HG02623 (cell line): ENCODE data around the gene UXS1.

Experiments used
- ATAC-seq: cut with Tn5 transposase; IDR thresholded peaks from one replicate; pipeline ENCODE4 v1.9.1; 2021; ENCODE audit warnings: moderate library complexity; ENCODE audit not compliant: unreplicated experiment

UXS1 gene

DNA sequence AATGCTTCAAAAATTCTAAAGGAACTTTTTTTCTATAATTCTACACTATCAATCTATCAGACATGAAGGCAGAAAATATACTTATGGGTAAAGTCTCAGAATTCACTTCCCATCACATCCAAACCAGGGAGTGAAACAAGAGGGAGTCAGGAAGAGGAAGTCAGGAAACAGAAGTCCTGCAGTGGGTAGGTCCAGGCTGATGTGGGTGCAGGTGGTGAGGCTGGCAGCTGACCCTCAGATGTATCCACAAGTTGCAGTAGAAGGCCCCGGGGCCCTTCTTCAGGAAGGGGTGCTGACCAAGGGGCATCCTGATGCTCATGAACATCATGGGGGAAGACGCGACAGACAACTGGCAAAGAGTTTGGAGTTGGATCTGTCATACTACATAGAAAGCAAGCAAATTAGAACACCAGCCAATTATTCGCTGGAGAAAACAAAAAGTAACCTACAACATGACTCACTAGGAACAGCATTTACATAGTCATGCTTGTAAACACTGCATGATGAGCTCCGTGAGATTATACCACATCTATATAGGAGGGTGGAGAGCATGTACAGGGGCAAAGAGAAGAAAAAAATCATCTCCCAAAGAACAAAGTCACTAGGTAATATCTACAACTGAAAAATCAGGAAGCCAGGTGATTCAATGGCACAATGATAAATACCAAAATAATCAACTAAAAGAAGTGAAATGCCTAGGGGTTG is 4.2 kb downstream of the UXS1 start:
- ATAC-seq = no peak

DNA sequence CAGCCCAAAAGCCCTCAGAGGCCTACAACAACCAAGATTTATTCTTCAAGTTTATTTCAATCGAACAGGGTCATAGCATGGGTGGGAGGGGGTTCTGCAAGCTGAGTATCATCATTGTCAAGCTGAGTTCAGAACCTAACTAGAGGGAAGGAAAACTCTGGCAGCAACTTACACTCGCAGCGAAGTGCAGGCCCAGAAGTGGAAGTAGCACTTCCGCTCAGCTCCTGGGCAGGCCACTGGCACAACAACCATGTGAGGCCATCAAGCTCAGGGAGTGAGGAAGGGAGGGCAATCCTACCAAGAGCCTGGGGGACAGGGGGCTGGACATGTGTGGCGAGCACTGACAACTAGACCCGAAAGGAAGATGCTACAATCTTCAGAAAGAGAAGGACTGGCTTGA is 4.8 kb downstream of the UXS1 start:
- no peak for ATAC-seq

DNA sequence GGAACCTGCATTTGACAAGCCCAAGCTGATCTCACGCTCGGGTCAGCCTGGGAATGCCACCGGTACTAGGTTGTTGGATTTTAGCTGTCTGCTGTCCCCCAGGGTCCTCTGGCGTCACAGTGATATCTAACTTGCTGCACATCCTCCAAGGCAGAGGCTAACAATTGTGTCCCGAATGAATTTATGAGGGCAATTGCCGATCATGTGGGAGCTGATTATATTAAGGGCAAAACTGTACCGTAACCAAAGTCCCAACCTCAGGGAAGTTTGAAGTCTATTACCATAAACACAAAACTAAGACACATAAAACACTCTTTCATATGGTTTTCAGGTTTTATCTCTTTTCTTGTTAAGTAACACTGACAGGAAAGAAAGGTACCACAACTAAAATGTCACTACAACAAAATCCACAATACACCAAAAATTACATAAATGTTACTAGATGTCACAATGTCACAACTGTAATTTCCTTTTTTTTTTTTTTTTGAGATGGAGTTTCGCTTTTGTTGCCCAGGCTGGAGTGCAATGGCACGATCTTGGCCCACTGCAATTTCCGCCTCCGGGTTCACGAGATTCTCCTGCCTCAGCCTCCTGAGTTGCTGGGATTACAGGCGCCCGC is 6.7 kb downstream of the UXS1 start:
- ATAC-seq = no peak

DNA sequence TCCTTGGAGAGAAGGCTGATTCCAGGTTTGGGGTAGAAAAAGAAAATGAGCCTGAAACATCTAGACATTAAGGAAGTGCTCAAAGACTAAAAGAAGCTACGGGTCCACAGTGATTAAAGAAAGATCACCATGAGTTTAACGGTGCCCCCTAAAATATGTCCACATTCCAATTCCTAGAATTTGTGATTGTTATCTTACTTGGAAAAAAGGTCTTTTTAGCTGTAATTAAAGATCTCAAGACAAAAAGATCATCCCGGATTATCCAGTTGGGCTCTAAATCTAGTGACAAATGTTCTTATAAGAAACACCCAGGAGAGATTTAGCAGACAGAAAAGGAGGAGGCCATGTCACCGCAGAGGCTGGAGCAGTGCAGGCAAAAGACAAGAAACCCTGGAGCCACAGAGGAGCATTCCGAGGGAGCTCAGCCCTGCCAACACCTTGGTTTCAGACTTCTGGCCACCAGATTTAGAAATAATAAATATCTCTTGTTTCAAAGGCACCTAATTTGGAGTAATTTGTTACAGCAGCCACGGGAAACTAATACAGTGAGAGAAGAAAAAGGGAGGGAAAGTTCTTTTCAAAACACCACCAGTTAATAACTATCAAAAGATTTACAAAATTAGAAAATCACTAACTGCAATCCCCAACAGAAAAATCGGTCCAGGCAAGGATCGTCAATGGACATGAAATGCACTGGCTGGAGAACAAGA is 8.5 kb downstream of the UXS1 start:
- ATAC-seq = no peak

- ATAC-seq = no peak
These were observed 9.2 kb downstream of the UXS1 start for GRCh38 chr2:106184857-106185256.

GRCh38 chr2:106184394-106184793 is 9.7 kb downstream of the UXS1 start:
- no peak for ATAC-seq

- ATAC-seq = no peak
These were observed 10.9 kb downstream of the UXS1 start for GRCh38 chr2:106183101-106183696.

GRCh38 chr2:106181064-106181463 is 13.0 kb downstream of the UXS1 start:
- ATAC-seq = no peak

DNA sequence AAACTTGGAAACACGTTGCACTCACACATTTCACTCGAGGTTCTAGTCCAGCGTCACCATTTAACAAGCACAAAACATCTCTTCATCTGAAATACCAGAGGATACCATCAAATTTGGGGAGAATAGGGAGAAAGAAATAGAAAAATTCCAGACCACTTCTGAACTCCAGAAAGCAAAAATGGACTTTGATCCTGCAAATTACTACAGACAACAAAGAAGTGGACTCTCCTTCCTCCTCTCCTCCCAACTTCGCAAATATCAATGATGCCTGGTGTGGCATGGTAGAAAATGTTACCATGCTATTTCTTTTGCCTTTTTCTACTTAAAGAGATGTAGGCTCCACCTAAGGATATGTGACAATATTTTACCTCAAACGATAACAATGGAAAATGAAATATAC is 13.5 kb downstream of the UXS1 start:
- ATAC-seq = no peak

- no peak for ATAC-seq
These were observed 15.4 kb downstream of the UXS1 start for GRCh38 chr2:106178716-106179115.

GRCh38 chr2:106177581-106177980 is 16.5 kb downstream of the UXS1 start:
- no peak for ATAC-seq

- ATAC-seq = no peak
These were observed 17.5 kb downstream of the UXS1 start for GRCh38 chr2:106176446-106177099.

GRCh38 chr2:106175086-106175850 is 18.8 kb downstream of the UXS1 start:
- no peak for ATAC-seq

- no peak for ATAC-seq
These were observed 20.0 kb downstream of the UXS1 start for GRCh38 chr2:106174056-106174455.

DNA sequence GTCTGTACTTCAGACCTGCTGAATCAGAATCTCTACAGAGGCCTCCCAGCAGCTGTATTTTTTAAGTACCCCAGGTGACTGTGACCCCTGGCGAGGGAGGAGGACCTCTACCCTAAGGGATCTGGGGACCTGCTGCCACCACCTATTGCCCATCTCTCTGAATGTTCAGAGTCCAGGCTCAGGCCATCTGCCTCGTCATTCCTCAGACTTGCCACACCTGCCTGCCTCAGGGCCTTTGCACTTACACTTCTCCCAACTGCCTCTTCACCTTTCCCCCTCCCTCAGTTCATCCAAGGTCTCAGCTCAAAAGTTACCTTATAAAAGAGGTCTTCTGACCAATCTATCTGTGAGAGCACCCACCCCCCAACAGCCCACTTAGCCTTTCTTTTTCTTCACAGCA is 21.5 kb downstream of the UXS1 start:
- no peak for ATAC-seq

DNA sequence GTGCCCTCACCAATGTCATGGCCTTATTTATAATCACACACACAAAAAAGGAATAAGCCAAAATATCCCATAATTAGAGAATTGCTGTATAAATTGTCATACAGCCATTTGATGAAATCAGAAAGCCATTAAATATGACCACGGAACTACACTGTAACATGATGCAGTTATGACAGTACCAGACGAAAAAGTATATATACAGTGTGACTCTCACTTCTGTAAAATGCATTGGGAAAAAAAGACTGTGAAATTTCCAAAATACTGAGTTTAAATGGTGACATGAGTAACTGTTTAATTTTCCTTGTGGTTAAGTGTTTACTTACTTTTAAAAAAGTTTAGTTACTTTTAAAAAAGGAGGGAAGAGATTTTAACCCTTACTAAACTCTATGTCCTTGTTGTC is 25.4 kb downstream of the UXS1 start:
- no peak for ATAC-seq

- no peak for ATAC-seq
These were observed 27.0 kb downstream of the UXS1 start for GRCh38 chr2:106167067-106167466.

- ATAC-seq = no peak
These were observed 28.5 kb downstream of the UXS1 start for GRCh38 chr2:106165561-106165960.

GRCh38 chr2:106165029-106165428 is 29.1 kb downstream of the UXS1 start:
- no peak for ATAC-seq

DNA sequence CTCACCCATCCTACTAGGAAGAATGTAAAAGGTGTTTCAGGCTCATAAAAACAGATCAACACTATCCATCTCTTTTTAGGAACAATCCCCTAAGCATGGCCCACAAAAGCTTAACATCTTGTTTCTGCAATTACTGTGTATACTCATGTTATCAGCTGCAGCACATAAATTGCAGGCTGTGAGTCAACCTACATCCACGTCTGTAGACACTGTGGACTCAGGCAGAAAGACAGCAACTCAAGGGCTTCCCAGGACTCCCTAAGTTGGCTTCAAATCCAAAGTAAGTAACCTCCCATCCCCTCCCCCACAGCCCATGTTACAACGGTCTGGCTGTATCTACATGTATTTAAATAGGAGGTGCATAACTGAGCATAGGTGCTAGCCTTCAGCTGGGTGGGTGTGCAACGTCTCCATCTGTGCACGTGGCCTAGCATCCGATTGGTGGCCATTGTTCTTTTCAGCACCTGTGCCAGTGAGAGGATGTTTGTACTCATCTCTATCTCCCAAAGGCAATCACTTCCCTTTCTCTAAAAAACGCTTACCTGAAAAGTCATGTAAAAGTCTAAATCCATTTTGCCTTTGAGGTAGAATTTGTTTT is 30.1 kb downstream of the UXS1 start:
- ATAC-seq = no peak
